Right ventricle myocardium inferior (tissue), 1 donor: ENCODE results near the gene GRXCR1. TPM values are rescaled to one million over a fixed set of nuclear protein-coding genes. Genes with fewer than 3 reads are reported as not detected.

ENCODE experiments used
- ATAC-seq: fragments of 200-7000 bp; cut with Tn5 transposase; one replicate; pipeline ENCODE4 v1.9.1; 2020; ENCODE audit warnings: mild to moderate bottlenecking, moderate library complexity
- DNase-seq: peaks from one replicate; pipeline ENCODE4 v3.0.0; 2021; ENCODE audit errors: missing footprints
- intact Hi-C: fragments of 100-400 bp; cut with DNase I; formaldehyde crosslinking; loops from one replicate; pipeline ENCODE4 v1.11.0; 2022
- total RNA-seq: library from RNA; stranded (reverse); fragmentation: NEBNext Ultra II Directional; extraction: Animal tissue kit (Norgen Biotek cat#: 25700); gene quantifications from one replicate; pipeline ENCODE4 v1.2.1, GENCODE V29; 2021
- donor health status: DM: no; HTN: yes; CAD: no; lungs with severe emphysema.

Gene GRXCR1
- total RNA-seq, 1 donor from 2014 or later: not detected

GRCh38 chr4:43071069-43071468 is 178.6 kb downstream of the GRXCR1 start:
- ATAC-seq (no peak), DNase-seq (no peak)
- intact Hi-C loops: no loop called here

Other genes starting within 250 kb of the GRXCR1 start
- 14.6 TPM for gene ATP8A1, start 235.6 kb upstream of the GRXCR1 start, total RNA-seq